Measurements from ENCODE around the gene IQCM. TPM values are rescaled to one million over a fixed set of nuclear protein-coding genes. Genes with fewer than 3 reads are reported as not detected.

Gene IQCM
- total RNA-seq, 1 donor from 2014 or later, result not detected

GRCh38 chr4:149831656-149832208 lies 16.1 kb upstream of the IQCM start:
- H3K4me3 ChIP-seq (ENCODE audit: low read depth, low read length), result no peak overlapping the region
- DNase-seq (ENCODE audit: low read depth), result no peak
- TF ChIP-seq, protein P1, sequence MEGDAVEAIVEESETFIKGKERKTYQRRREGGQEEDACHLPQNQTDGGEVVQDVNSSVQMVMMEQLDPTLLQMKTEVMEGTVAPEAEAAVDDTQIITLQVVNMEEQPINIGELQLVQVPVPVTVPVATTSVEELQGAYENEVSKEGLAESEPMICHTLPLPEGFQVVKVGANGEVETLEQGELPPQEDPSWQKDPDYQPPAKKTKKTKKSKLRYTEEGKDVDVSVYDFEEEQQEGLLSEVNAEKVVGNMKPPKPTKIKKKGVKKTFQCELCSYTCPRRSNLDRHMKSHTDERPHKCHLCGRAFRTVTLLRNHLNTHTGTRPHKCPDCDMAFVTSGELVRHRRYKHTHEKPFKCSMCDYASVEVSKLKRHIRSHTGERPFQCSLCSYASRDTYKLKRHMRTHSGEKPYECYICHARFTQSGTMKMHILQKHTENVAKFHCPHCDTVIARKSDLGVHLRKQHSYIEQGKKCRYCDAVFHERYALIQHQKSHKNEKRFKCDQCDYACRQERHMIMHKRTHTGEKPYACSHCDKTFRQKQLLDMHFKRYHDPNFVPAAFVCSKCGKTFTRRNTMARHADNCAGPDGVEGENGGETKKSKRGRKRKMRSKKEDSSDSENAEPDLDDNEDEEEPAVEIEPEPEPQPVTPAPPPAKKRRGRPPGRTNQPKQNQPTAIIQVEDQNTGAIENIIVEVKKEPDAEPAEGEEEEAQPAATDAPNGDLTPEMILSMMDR (conservative IDR thresholded peaks at IDR 0.05; ENCODE audit: low read depth, low read length), result no peak

- H3K4me3 ChIP-seq (ENCODE audit: low read depth, low read length), result no peak overlapping the region
- TF ChIP-seq, protein P1 (conservative IDR thresholded peaks at IDR 0.05; ENCODE audit: low read depth, low read length), result no peak
- no peak for DNase-seq (ENCODE audit: low read depth)
Observed at GRCh38 chr4:149830823-149831222, 15.2 kb upstream of the IQCM start.

- TF ChIP-seq, protein P1 (conservative IDR thresholded peaks at IDR 0.05; ENCODE audit: low read depth, low read length), result no peak
- H3K4me3 ChIP-seq (ENCODE audit: low read depth, low read length), result no peak overlapping the region
- DNase-seq (ENCODE audit: low read depth), result no peak
Observed at GRCh38 chr4:149825336-149825735, 9.7 kb upstream of the IQCM start.

- peak; percentile 82 for DNase-seq (ENCODE audit: low read depth)
- H3K4me3 ChIP-seq (ENCODE audit: low read depth, low read length), result no peak overlapping the region
- TF ChIP-seq, protein P1 (conservative IDR thresholded peaks at IDR 0.05; ENCODE audit: low read depth, low read length), result no peak
Observed at GRCh38 chr4:149823769-149824221, 8.2 kb upstream of the IQCM start.

GRCh38 chr4:149801416-149801815 lies 14.2 kb downstream of the IQCM start:
- no peak for DNase-seq (ENCODE audit: low read depth)
- TF ChIP-seq, protein P1 (conservative IDR thresholded peaks at IDR 0.05; ENCODE audit: low read depth, low read length), result no peak
- no peak overlapping the region for H3K4me3 ChIP-seq (ENCODE audit: low read depth, low read length)

DNA sequence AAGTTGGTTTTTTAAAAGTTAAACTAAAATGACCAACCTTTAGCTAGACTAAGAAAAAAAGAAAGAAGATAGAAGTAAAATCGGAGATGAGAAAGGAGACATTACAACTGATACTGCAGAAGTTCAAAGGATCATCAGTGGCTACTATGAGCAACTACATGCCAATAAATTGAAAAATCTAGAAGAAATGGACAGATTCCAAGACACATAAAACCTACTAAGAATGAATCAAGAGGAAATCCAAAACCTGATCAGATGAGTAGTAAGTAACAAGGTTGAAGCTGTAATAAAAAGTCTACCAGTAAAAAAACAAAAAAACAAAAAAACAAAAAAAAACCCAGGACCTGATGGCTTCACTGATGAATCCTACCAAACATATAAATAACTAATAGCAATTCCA lies 16.1 kb downstream of the IQCM start:
- no peak overlapping the region for H3K4me3 ChIP-seq (ENCODE audit: low read depth, low read length)
- no peak for DNase-seq (ENCODE audit: low read depth)
- TF ChIP-seq, protein P1 (conservative IDR thresholded peaks at IDR 0.05; ENCODE audit: low read depth, low read length), result no peak

DNA sequence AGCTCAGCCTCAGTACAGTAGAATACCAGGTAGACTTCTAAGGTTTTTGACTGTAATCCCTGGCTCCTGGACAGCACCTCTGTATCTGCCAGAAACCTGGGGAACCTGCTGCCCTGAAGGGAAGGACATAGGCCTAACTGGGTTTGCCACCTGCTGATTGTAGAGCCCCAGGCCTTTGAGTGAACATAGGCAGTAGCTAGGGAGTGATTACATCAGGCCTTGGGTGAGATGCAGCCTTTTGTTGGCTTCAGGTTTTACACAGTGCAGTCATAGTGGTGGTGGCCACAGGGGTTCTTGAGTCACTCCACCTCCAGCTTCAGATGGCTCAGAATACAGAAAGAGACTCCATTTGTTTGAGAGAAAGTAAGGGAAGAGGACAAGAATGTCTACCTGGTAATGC lies 19.3 kb downstream of the IQCM start:
- TF ChIP-seq, protein P1 (conservative IDR thresholded peaks at IDR 0.05; ENCODE audit: low read depth, low read length), result no peak
- DNase-seq (ENCODE audit: low read depth), result no peak
- H3K4me3 ChIP-seq (ENCODE audit: low read depth, low read length), result no peak overlapping the region

Data from epithelial cell of proximal tubule (primary cell).